BLaER1 treated with 17β-estradiol and CSF1 and Interleukin-3, amounts not matched to agents 10 nM and 100 nM (cell line): Measurements from ENCODE around the gene CRYBA2.

Experiments
- H3K27ac ChIP-seq, 11 experiments: shearing (Covaris generic); formaldehyde crosslinking; 2 replicates each; pipeline ENCODE4 v1.8.1; 2022
- H3K27me3 ChIP-seq, 11 experiments: shearing (Covaris generic); formaldehyde crosslinking; 2 replicates each; pipeline ENCODE4 v1.8.1; 2022
- H3K36me3 ChIP-seq, 11 experiments: shearing (Covaris generic); formaldehyde crosslinking; 2 replicates each; pipeline ENCODE4 v1.8.1; 2022
- H3K4me1 ChIP-seq, 10 experiments: shearing (Covaris generic); formaldehyde crosslinking; 2 replicates each; pipeline ENCODE4 v1.8.1; 2022
- H3K4me2 ChIP-seq, 11 experiments: shearing (Covaris generic); formaldehyde crosslinking; 2 replicates each; pipeline ENCODE4 v1.8.1; 2022
- H3K4me3 ChIP-seq, 10 experiments: shearing (Covaris generic); formaldehyde crosslinking; 2 replicates each; pipeline ENCODE4 v1.8.1; 2022
- H3K9ac ChIP-seq, 11 experiments: shearing (Covaris generic); formaldehyde crosslinking; 2 replicates each; pipeline ENCODE4 v1.8.1; 2022
- H3K9me3 ChIP-seq, 11 experiments: shearing (Covaris generic); formaldehyde crosslinking; replicated peaks in 1 of 11; 2 replicates each; pipeline ENCODE4 v1.8.1; 2022
- H4K20me1 ChIP-seq, 11 experiments: shearing (Covaris generic); formaldehyde crosslinking; 2 replicates each; pipeline ENCODE4 v1.8.1; 2022
- Cebpa-rat ChIP-seq, 11 experiments: shearing (Covaris generic); IDR thresholded peaks; 2 replicates each; pipeline ENCODE4 v1.8.1; 2022

The CRYBA2 gene

DNA sequence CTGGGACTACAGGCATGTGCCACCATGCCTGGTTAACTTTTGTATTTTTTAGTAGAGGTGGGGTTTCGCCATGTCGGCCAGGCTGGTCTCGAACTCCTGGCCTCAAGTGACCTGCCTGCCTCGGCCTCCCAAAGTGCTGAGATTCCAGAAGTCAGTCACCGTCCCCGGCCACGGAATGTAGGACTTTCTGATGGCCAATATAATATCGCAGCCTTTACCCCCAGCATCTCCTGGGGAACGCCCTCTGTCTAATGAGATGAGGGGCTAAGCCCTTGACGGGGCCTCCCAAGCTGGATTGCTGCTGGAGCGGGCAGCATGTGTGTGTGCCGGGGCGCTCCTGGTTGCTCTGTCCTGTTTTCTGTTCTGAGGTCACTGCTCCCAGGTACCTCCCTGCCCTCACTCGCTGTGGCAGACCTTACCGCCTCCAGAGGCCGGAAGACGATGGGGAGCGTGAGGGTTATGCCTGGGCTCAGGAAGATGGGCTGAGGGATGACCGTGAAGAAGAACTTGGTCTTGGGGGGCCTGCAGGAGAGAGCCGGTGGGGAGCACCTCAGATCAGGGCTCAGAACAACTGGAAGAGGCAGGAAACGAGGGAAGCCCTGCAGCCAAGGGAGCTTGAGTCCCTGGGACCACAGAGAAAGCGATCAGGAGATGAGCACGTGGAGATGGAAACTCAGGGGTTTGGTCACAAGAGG is 39.0 kb upstream of the CRYBA2 start:
- peaks cover 0 to 27% (median 4%) of the 10 kb centered on the region in 11 experiments; a peak in 7 of 22 replicates for H3K27me3 ChIP-seq

DNA sequence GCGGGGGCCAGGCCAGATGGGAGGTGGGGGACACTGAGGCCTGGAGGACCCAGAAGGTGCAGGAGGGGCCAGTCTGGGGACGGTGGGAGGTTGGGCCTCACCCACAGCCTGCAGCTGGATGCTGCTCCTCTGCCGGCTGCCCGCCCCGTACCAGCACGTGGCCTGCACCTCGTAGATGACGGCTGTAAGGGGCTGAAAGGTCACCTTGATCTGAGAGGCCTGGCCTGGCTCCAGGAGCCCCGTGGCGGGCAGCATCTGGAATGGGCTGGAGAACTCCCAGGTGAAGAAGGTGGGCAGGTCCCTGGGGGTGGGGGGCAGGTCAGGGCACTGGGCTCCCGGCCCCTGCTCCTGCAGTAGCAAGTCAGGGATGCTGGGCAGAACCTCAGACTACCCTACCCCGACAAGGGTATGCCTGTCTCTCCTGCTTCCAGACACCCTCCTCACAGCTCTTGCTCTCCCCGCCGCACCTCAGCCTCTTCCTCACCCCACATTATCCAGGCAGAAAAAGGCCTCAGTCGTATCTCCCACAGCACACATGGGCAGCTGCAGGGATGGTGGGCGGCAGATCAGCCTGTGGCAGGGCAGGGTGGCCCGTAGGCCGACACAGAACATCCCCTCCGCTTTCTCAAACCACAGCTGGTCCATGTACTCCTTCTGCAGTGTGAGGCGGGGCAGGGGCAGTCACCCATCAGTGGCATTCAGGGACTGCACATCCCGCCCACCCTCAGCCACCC is 38.0 kb upstream of the CRYBA2 start:
- no peak overlapping the region for H3K9ac ChIP-seq
- no peak overlapping the region for H3K4me2 ChIP-seq
- H3K9me3 ChIP-seq = no peaks in the 10 kb centered on the region
- no peak overlapping the region for H3K27ac ChIP-seq
- no peaks in the 10 kb centered on the region for H3K4me1 ChIP-seq
- H3K4me3 ChIP-seq = no peak overlapping the region
- H3K36me3 ChIP-seq = no peaks in the 10 kb centered on the region
- H3K27me3 ChIP-seq = peaks cover 0 to 26% (median 4%) of the 10 kb centered on the region in 11 experiments; a peak in 7 of 22 replicates
- peaks cover 0 to 38% (median 0%) of the 10 kb centered on the region in 11 experiments; a peak in 8 of 22 replicates for H4K20me1 ChIP-seq
- no peak for TF ChIP-seq Cebpa-rat (IDR thresholded peaks at IDR 0.05)

More for the DNA sequence above, 39.0 kb upstream of the CRYBA2 start:
- Histone ChIP-seq H3K4me1 (no peaks in the 10 kb centered on the region), H3K4me2 (no peak overlapping the region), H3K36me3 (no peaks in the 10 kb centered on the region), H3K27ac (no peak overlapping the region), H4K20me1 (peaks cover 0 to 35% (median 0%) of the 10 kb centered on the region in 11 experiments; a peak in 8 of 22 replicates), H3K4me3 (no peak overlapping the region), H3K9me3 (no peaks in the 10 kb centered on the region), H3K9ac (no peak overlapping the region)
- TF ChIP-seq Cebpa-rat (IDR thresholded peaks at IDR 0.05) = no peak

DNA sequence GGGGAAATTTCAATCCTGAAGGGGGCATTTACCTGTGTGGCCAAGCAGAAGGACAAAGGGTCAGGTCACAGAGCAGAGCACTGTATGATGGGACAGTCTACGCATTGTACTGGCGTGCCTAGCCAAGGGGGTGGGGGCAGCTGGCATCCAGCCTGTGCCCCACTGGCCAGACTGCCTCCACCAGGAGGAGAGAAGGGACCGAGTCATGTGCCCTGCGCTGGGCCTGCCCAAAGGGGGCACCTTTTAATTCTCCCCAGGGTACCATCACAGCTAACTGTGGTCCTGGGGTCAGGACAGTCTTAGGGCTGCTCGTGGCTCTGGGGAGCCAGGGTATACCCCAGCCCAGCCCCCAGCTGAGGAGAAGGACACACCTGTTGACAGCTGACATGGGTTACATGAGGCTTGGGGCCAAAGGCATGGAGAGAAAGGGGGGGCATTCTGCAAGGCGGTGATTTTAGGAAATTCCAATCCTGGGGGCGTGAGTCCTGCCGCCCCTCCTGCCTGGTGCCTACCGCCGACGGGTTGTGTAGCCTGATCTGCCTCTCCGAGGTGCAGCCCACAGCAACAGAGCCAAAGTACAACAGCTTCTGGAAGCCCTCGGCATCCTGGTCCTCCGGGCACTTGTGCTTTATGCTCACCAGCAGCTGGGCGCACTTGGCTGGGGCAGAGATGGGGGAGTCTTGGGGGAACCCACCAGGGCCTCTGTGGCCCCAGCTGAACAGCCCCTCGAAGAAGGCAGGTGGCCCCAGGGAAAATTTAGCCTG is 37.1 kb upstream of the CRYBA2 start:
- Histone ChIP-seq H3K9ac (no peak overlapping the region; a peak in 1 of 22 replicates), H3K27me3 (peaks cover 0 to 18% (median 4%) of the 10 kb centered on the region in 11 experiments; a peak in 7 of 22 replicates), H3K4me1 (no peaks in the 10 kb centered on the region), H3K27ac (no peak overlapping the region), H4K20me1 (peaks cover 0 to 46% (median 0%) of the 10 kb centered on the region in 11 experiments; a peak in 9 of 22 replicates), H3K36me3 (no peaks in the 10 kb centered on the region), H3K4me2 (no peak overlapping the region), H3K9me3 (no peaks in the 10 kb centered on the region), H3K4me3 (no peak overlapping the region)
- TF ChIP-seq Cebpa-rat (IDR thresholded peaks at IDR 0.05) = no peak

DNA sequence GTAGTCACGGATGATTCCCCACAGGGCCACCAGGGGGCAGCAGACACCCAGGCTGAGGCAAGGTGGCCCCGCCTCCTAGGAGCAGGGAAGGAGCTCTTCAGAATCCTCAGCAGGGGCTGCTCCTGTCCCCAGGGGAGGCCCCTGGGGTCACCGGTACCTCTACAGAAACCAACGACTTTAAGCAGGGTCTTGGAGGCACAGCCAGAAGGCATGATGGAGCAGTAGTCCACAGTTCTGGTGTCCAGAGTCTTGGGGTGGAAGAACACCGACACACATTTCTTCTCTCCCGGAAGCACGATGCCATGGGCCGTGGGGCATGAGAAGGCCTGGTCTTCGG is 36.6 kb upstream of the CRYBA2 start:
- no peaks in the 10 kb centered on the region for H3K36me3 ChIP-seq
- H4K20me1 ChIP-seq = peaks cover 0 to 48% (median 0%) of the 10 kb centered on the region in 11 experiments; a peak in 9 of 22 replicates
- no peaks in the 10 kb centered on the region for H3K4me1 ChIP-seq
- no peak for TF ChIP-seq Cebpa-rat (IDR thresholded peaks at IDR 0.05)
- no peak overlapping the region for H3K4me2 ChIP-seq
- H3K4me3 ChIP-seq = no peak overlapping the region
- no peak overlapping the region for H3K27ac ChIP-seq
- H3K9me3 ChIP-seq = no peaks in the 10 kb centered on the region
- H3K9ac ChIP-seq = no peak overlapping the region; a peak in 1 of 22 replicates
- H3K27me3 ChIP-seq = peaks cover 0 to 16% (median 4%) of the 10 kb centered on the region in 11 experiments; a peak in 7 of 22 replicates

DNA sequence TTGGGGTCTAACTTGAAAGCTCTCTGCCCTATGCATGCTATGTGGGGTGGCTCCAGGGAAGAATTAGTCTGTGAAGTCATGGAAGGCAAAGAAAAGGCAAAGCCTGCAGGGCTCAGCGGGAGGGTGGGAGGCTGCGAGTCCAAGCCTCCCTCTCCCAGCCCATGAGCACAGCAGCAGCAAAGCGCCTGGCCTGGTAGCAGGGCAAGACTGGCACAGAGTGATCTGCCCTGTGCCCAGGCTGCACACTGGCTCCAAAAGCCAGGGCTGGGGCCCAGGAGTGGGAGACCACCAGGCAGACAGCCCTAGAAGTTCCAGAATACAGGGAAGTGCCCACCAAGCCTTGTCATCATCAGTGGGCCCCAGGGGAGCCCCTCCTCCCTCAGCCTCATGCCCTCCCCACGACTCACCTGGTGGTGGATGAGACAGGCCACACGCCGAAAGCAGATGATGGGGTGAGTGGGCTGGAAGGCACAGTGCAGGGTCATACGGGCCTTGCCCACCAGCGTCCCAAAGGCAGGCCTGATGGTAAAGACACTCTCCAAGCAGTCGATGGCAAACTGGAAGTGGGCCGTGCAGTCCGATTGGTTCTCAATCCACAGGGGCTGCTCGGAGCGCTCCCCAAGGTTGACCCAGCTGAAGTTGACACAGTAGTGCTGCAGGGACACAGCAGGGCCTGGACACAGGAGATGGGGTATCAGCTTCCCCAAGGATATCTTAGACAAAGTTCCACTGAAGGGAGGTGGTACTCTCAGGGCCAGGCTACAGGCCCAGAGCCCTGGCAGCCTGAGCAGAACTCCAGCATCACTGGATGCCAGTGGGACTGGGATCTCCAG is 36.0 kb upstream of the CRYBA2 start:
- Histone ChIP-seq H3K27ac (no peak overlapping the region), H3K9me3 (no peaks in the 10 kb centered on the region), H4K20me1 (peaks cover 0 to 48% (median 0%) of the 10 kb centered on the region in 11 experiments; a peak in 9 of 22 replicates), H3K4me3 (no peak overlapping the region), H3K9ac (no peak overlapping the region), H3K36me3 (no peaks in the 10 kb centered on the region), H3K4me1 (no peaks in the 10 kb centered on the region), H3K4me2 (no peak overlapping the region), H3K27me3 (peaks cover 0 to 16% (median 4%) of the 10 kb centered on the region in 11 experiments; a peak in 7 of 22 replicates)
- no peak for TF ChIP-seq Cebpa-rat (IDR thresholded peaks at IDR 0.05)

DNA sequence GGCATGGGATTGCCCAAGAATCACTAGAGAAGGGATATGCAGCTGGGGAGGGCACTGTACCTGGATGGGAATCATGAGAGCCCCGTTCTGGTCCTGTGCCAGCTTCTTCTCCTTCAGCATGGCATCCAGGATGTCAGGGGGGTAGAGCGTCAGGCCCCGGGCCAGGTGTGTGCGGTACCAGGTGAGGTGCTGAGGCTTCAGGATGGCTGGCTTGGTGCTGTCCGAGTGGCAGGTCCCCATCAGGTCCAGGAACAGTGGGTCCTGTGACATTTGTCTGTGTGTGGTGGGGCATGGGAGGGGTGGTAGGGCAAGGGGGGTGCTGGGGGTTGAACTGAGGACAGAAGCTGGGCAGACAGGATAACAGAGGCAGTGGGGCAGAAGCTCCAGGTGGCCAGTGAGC is 34.9 kb upstream of the CRYBA2 start:
- peaks cover 0 to 48% (median 0%) of the 10 kb centered on the region in 11 experiments; a peak in 9 of 22 replicates for H4K20me1 ChIP-seq
- no peak overlapping the region for H3K4me2 ChIP-seq
- no peak overlapping the region for H3K27ac ChIP-seq
- peaks cover 0 to 11% (median 3%) of the 10 kb centered on the region in 11 experiments; a peak in 7 of 22 replicates for H3K27me3 ChIP-seq
- no peak overlapping the region for H3K4me3 ChIP-seq
- H3K36me3 ChIP-seq = no peaks in the 10 kb centered on the region
- H3K9ac ChIP-seq = no peak overlapping the region
- no peaks in the 10 kb centered on the region for H3K4me1 ChIP-seq
- no peak for TF ChIP-seq Cebpa-rat (IDR thresholded peaks at IDR 0.05)
- H3K9me3 ChIP-seq = no peaks in the 10 kb centered on the region

DNA sequence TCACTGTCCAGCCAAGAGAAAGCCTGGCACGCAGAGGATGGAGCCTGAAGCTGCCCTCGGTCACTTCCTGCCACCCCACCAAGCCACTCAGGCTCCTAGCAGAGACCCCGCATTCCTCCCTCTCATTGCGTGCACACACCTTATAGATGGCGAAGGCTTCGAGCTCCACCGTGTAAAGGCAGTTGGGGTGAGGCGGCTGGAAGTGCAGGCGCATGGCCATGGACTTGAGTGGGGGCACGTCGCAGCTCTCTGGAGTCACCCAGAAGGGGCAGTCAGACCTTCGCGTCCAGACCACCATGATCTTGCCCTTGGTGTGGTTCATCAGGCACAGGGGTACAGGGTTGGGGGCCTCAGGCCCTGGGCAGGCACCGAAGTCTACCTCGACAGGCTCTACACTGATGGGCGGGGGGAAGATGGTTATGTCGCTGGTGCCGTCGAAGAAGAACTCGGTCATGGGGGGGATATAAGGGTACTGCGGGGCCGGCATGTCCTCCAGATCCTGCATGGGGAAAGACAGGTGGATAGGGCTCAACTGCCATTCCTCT is 34.4 kb upstream of the CRYBA2 start:
- Histone ChIP-seq H3K27me3 (peaks cover 0 to 5% (median 0%) of the 10 kb centered on the region in 11 experiments; a peak in 5 of 22 replicates), H3K4me2 (no peak overlapping the region), H3K27ac (no peak overlapping the region), H3K36me3 (no peaks in the 10 kb centered on the region), H4K20me1 (peaks cover 0 to 45% (median 0%) of the 10 kb centered on the region in 11 experiments; a peak in 9 of 22 replicates), H3K4me1 (no peaks in the 10 kb centered on the region), H3K9me3 (no peaks in the 10 kb centered on the region), H3K4me3 (no peak overlapping the region), H3K9ac (no peak overlapping the region)
- no peak for TF ChIP-seq Cebpa-rat (IDR thresholded peaks at IDR 0.05)

DNA sequence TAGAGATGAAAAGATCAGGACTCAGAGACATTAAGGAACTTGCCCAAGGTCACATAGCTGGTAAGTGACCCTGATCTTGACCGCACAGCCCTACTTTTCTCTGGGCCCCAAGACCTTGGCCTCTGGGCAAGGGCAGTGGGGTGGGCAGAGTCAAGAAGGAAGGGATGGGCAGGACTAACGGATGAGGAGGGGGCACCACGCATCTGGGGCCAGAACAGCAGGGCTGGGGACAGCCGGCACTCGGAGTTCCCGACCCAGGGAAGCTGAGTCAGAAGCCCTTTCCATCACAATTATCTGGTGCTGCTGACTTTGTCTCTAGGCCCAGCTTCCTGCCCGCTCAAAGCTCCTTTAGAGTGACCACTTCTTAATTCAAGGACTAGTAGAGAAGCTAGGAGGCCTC is 33.7 kb upstream of the CRYBA2 start:
- Histone ChIP-seq H3K27me3 (no peaks in the 10 kb centered on the region; a peak in 1 of 22 replicates), H3K4me1 (no peaks in the 10 kb centered on the region), H3K27ac (no peak overlapping the region), H3K4me3 (no peak overlapping the region), H3K4me2 (no peak overlapping the region), H4K20me1 (peaks cover 0 to 39% (median 0%) of the 10 kb centered on the region in 11 experiments; a peak in 8 of 22 replicates), H3K9ac (no peak overlapping the region), H3K9me3 (no peaks in the 10 kb centered on the region), H3K36me3 (no peaks in the 10 kb centered on the region)
- no peak for TF ChIP-seq Cebpa-rat (IDR thresholded peaks at IDR 0.05)
